ENCODE measurements around the gene HMGCL. TPM values are rescaled to one million over a fixed set of nuclear protein-coding genes. Genes with fewer than 3 reads are reported as not detected.

HMGCL gene
- total and polyA plus RNA-seq, 2 donors (not counting 1 experiment from before 2014, with no cell fraction given): 41.3 to 74.6 TPM

DNA sequence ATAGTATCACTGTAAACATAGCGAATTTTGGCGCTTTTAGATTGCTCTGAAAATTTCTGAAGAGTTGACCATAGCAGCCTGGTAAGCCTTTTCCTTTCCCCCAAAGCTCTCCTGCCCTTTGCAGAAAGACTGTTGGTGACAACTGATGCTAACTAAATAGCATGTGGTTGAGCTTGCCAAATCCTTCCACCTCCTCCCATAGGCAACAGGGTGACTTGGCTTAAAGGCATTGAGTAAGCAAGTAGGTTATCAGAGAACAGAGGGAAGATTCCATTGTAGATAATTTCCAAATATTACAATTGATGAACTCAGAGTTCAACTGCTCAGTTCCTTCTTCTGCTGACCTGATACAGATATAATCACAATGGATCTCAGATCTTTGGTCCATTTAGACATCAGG is 19.9 kb upstream of the HMGCL start:
- no peak for DNase-seq (ENCODE audit: low read depth in 2 of 2)
- Histone ChIP-seq H3K9ac (ENCODE audit: insufficient read depth, low read length) (no peak overlapping the region), H3K4me2 (ENCODE audit: extremely low read depth, insufficient read depth, low read length) (no peak overlapping the region), H2AFZ (ENCODE audit: low read length) (no peak overlapping the region), H3K4me1 (ENCODE audit: control insufficient read depth, extremely low read depth, insufficient read depth, low read length) (no peaks in the 10 kb centered on the region), H3K9me3 (ENCODE audit: control insufficient read depth, insufficient read depth, low read depth, low read length) (no peaks in the 10 kb centered on the region), H3K4me3 (replicated peaks in 1 of 4; ENCODE audit: control extremely low read depth in 1 of 4, insufficient read depth in 1 of 4, low read depth in 3 of 4, low read length in 4 of 4) (no peak overlapping the region), H3K79me2 (ENCODE audit: control insufficient read depth, insufficient read depth, low read length) (no peaks in the 10 kb centered on the region), H3K27ac (ENCODE audit: insufficient read depth, low read length) (no peak overlapping the region), H4K20me1 (ENCODE audit: control insufficient read depth, extremely low read depth, insufficient read depth, low read length) (no peaks in the 10 kb centered on the region), H3K27me3 (ENCODE audit: control insufficient read depth, insufficient read depth, low read length) (peaks cover 3% of the 10 kb centered on the region), H3K36me3 (ENCODE audit: control insufficient read depth, insufficient read depth, low read length) (no peaks in the 10 kb centered on the region)
- TF ChIP-seq, protein P1, sequence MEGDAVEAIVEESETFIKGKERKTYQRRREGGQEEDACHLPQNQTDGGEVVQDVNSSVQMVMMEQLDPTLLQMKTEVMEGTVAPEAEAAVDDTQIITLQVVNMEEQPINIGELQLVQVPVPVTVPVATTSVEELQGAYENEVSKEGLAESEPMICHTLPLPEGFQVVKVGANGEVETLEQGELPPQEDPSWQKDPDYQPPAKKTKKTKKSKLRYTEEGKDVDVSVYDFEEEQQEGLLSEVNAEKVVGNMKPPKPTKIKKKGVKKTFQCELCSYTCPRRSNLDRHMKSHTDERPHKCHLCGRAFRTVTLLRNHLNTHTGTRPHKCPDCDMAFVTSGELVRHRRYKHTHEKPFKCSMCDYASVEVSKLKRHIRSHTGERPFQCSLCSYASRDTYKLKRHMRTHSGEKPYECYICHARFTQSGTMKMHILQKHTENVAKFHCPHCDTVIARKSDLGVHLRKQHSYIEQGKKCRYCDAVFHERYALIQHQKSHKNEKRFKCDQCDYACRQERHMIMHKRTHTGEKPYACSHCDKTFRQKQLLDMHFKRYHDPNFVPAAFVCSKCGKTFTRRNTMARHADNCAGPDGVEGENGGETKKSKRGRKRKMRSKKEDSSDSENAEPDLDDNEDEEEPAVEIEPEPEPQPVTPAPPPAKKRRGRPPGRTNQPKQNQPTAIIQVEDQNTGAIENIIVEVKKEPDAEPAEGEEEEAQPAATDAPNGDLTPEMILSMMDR (conservative IDR thresholded peaks at IDR 0.05 in 1 of 2, IDR thresholded peaks at IDR 0.05 in 1 of 2; ENCODE audit: low read depth in 1 of 2, low read length in 2 of 2): no peak

DNA sequence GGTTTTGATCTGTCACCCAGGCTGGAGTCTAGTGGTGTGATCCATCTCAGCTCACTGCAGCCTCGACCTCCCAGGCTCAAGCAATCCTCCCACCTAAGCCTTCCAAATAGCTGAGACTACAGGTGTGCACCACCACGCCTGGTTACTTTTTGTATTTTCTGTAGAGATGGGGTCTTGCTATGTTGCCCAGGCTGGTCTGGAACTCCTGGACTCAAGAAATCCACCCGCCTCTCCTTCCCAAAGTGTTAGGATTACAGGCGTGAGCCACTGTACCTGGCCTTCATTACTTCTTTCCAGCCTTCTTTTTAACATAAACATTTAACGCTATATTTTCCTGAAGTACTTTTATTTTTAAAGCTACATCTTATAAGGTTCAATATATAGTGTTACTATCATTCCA is 18.4 kb upstream of the HMGCL start:
- Histone ChIP-seq H3K9me3 (ENCODE audit: control insufficient read depth, insufficient read depth, low read depth, low read length) (no peaks in the 10 kb centered on the region), H3K4me2 (ENCODE audit: extremely low read depth, insufficient read depth, low read length) (no peak overlapping the region), H3K4me3 (replicated peaks in 1 of 4; ENCODE audit: control extremely low read depth in 1 of 4, insufficient read depth in 1 of 4, low read depth in 3 of 4, low read length in 4 of 4) (no peak overlapping the region), H3K79me2 (ENCODE audit: control insufficient read depth, insufficient read depth, low read length) (no peaks in the 10 kb centered on the region), H3K27me3 (ENCODE audit: control insufficient read depth, insufficient read depth, low read length) (peaks cover 3% of the 10 kb centered on the region), H3K9ac (ENCODE audit: insufficient read depth, low read length) (no peak overlapping the region), H4K20me1 (ENCODE audit: control insufficient read depth, extremely low read depth, insufficient read depth, low read length) (no peaks in the 10 kb centered on the region), H3K4me1 (ENCODE audit: control insufficient read depth, extremely low read depth, insufficient read depth, low read length) (no peaks in the 10 kb centered on the region), H3K36me3 (ENCODE audit: control insufficient read depth, insufficient read depth, low read length) (no peaks in the 10 kb centered on the region), H3K27ac (ENCODE audit: insufficient read depth, low read length) (no peak overlapping the region), H2AFZ (ENCODE audit: low read length) (no peak overlapping the region)
- no peak for DNase-seq (ENCODE audit: low read depth in 2 of 2)
- TF ChIP-seq, protein P1 (conservative IDR thresholded peaks at IDR 0.05 in 1 of 2, IDR thresholded peaks at IDR 0.05 in 1 of 2; ENCODE audit: low read depth in 1 of 2, low read length in 2 of 2): no peak

DNA sequence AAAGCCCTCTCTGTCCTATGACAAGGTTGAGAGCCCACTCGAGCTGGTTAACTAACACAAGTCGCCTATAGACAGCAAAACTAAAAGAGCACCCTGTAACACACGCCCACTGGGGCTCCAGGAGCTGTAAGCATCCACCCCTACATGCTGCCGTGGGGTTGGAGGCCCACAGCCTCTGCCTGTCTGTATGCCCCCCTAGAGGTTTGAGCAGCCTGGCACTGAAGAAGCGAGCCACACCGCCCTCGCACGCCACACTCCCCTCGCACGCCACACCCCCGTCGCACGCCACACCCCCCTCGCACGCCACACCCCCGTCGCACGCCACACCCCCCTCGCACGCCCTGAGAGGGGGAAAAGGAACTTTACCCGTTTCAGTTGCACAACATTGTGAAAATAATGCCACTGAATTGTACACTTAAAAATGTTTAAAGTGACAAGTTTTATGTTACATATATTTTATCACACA is 13.2 kb upstream of the HMGCL start:
- no peak overlapping the region for H3K27ac ChIP-seq (ENCODE audit: insufficient read depth, low read length)
- TF ChIP-seq EZH2 (IDR thresholded peaks at IDR 0.05; ENCODE audit: low read length, missing control alignments): no peak
- TF ChIP-seq, protein P1 (conservative IDR thresholded peaks at IDR 0.05 in 1 of 2, IDR thresholded peaks at IDR 0.05 in 1 of 2; ENCODE audit: low read depth in 1 of 2, low read length in 2 of 2): no peak
- H2AFZ ChIP-seq (ENCODE audit: low read length): peak overlapping the region; percentile 60
- no peaks in the 10 kb centered on the region for H4K20me1 ChIP-seq (ENCODE audit: control insufficient read depth, extremely low read depth, insufficient read depth, low read length)
- peak overlapping the region; percentile 82 for H3K4me2 ChIP-seq (ENCODE audit: extremely low read depth, insufficient read depth, low read length)
- H3K79me2 ChIP-seq (ENCODE audit: control insufficient read depth, insufficient read depth, low read length): no peaks in the 10 kb centered on the region
- H3K9me3 ChIP-seq (ENCODE audit: control insufficient read depth, insufficient read depth, low read depth, low read length): no peaks in the 10 kb centered on the region
- peaks cover 12% of the 10 kb centered on the region for H3K27me3 ChIP-seq (ENCODE audit: control insufficient read depth, insufficient read depth, low read length)
- no peaks in the 10 kb centered on the region for H3K4me1 ChIP-seq (ENCODE audit: control insufficient read depth, extremely low read depth, insufficient read depth, low read length)
- no peaks in the 10 kb centered on the region for H3K36me3 ChIP-seq (ENCODE audit: control insufficient read depth, insufficient read depth, low read length)
- no peak overlapping the region for H3K9ac ChIP-seq (ENCODE audit: insufficient read depth, low read length)
- H3K4me3 ChIP-seq (replicated peaks in 1 of 4; ENCODE audit: control extremely low read depth in 1 of 4, insufficient read depth in 1 of 4, low read depth in 3 of 4, low read length in 4 of 4): peak overlapping the region; percentile 7 to 42 (median 27)
- peak; percentile 21 to 33 for DNase-seq (ENCODE audit: low read depth in 2 of 2)

Data from fibroblast of lung (primary cell).